Measurements from ENCODE around the gene ZNF100.
"Not testable (repeated sequence)": the region's sequence is repeated elsewhere in the genome, so short reads cannot be mapped to it uniquely, and the experiment has no call there.

The ZNF100 gene

GRCh38 chr19:21680671-21681070 is 86.7 kb downstream of the ZNF100 start:
- Histone ChIP-seq H3K9me3 (ENCODE audit: control insufficient read depth, low read length) (peaks cover 6% of the 10 kb centered on the region), H3K27ac (ENCODE audit: insufficient read depth, low read depth, low read length, poor library complexity, severe bottlenecking) (no peak overlapping the region), H3K36me3 (ENCODE audit: control insufficient read depth, insufficient read depth, low read length) (no peaks in the 10 kb centered on the region), H3K27me3 (ENCODE audit: control insufficient read depth, insufficient read depth, low read length, poor library complexity, severe bottlenecking) (no peaks in the 10 kb centered on the region), H3K4me3 (ENCODE audit: insufficient read depth, low read depth, low read length) (no peak overlapping the region), H3K4me1 (ENCODE audit: control insufficient read depth, insufficient read depth, low read length) (no peaks in the 10 kb centered on the region)
- 76 to 83% methylated on average over 3 of the region's 3 CpGs for WGBS, 2 experiments

GRCh38 chr19:21680026-21680425 is 87.4 kb downstream of the ZNF100 start:
- no peaks in the 10 kb centered on the region for H3K36me3 ChIP-seq (ENCODE audit: control insufficient read depth, insufficient read depth, low read length)
- H3K4me3 ChIP-seq (ENCODE audit: insufficient read depth, low read depth, low read length): no peak overlapping the region
- no peak overlapping the region for H3K27ac ChIP-seq (ENCODE audit: insufficient read depth, low read depth, low read length, poor library complexity, severe bottlenecking)
- H3K27me3 ChIP-seq (ENCODE audit: control insufficient read depth, insufficient read depth, low read length, poor library complexity, severe bottlenecking): no peaks in the 10 kb centered on the region
- WGBS, 2 experiments: 49 to 69% methylated on average over 4 to 5 of the region's 5 CpGs
- no peaks in the 10 kb centered on the region for H3K4me1 ChIP-seq (ENCODE audit: control insufficient read depth, insufficient read depth, low read length)
- H3K9me3 ChIP-seq (ENCODE audit: control insufficient read depth, low read length): peaks cover 6% of the 10 kb centered on the region

GRCh38 chr19:21677696-21678418 is 89.5 kb downstream of the ZNF100 start:
- Histone ChIP-seq H3K9me3 (ENCODE audit: control insufficient read depth, low read length) (peaks cover 6% of the 10 kb centered on the region), H3K4me3 (ENCODE audit: insufficient read depth, low read depth, low read length) (no peak overlapping the region), H3K4me1 (ENCODE audit: control insufficient read depth, insufficient read depth, low read length) (no peaks in the 10 kb centered on the region), H3K36me3 (ENCODE audit: control insufficient read depth, insufficient read depth, low read length) (no peaks in the 10 kb centered on the region), H3K27ac (ENCODE audit: insufficient read depth, low read depth, low read length, poor library complexity, severe bottlenecking) (no peak overlapping the region), H3K27me3 (ENCODE audit: control insufficient read depth, insufficient read depth, low read length, poor library complexity, severe bottlenecking) (no peaks in the 10 kb centered on the region)
- WGBS, 2 experiments: 93 to 94% methylated on average over 38 of the region's 38 CpGs

GRCh38 chr19:21674454-21674853 is 92.9 kb downstream of the ZNF100 start:
- Histone ChIP-seq H3K4me3 (ENCODE audit: insufficient read depth, low read depth, low read length) (no peak overlapping the region), H3K27ac (ENCODE audit: insufficient read depth, low read depth, low read length, poor library complexity, severe bottlenecking) (no peak overlapping the region), H3K9me3 (ENCODE audit: control insufficient read depth, low read length) (peaks cover 3% of the 10 kb centered on the region), H3K36me3 (ENCODE audit: control insufficient read depth, insufficient read depth, low read length) (no peaks in the 10 kb centered on the region), H3K4me1 (ENCODE audit: control insufficient read depth, insufficient read depth, low read length) (no peaks in the 10 kb centered on the region), H3K27me3 (ENCODE audit: control insufficient read depth, insufficient read depth, low read length, poor library complexity, severe bottlenecking) (no peaks in the 10 kb centered on the region)
- WGBS, 2 experiments: 75 to 80% methylated on average over 1 of the region's 1 CpG

GRCh38 chr19:21673479-21673878 is 93.9 kb downstream of the ZNF100 start:
- H3K4me1 ChIP-seq (ENCODE audit: control insufficient read depth, insufficient read depth, low read length); H3K27ac ChIP-seq (ENCODE audit: insufficient read depth, low read depth, low read length, poor library complexity, severe bottlenecking): not testable (repeated sequence)
- WGBS, 2 experiments: 89% methylated on average over 1 of the region's 2 CpGs; no CpG with 5 or more reads in 1 of the 2 experiments

More at GRCh38 chr19:21673479-21673878, 93.9 kb downstream of the ZNF100 start:
- H3K4me3 ChIP-seq (ENCODE audit: insufficient read depth, low read depth, low read length); H3K27me3 ChIP-seq (ENCODE audit: control insufficient read depth, insufficient read depth, low read length, poor library complexity, severe bottlenecking); H3K9me3 ChIP-seq (ENCODE audit: control insufficient read depth, low read length); H3K36me3 ChIP-seq (ENCODE audit: control insufficient read depth, insufficient read depth, low read length): not testable (repeated sequence)
